Measurements from ENCODE around the gene JAK1.
A peak's percentile ranks its signal among the peaks of the same experiment; 100 is the strongest.
"Not testable (repeated sequence)": the region's sequence is repeated elsewhere in the genome, so short reads cannot be mapped to it uniquely, and the experiment has no call there.

Gene JAK1

GRCh38 chr1:64948216-64948615 is 18.1 kb downstream of the JAK1 start:
- no peak for DNase-seq

- DNase-seq: no peak
These were observed 19.4 kb downstream of the JAK1 start for GRCh38 chr1:64946916-64947315.

- DNase-seq: no peak
These were observed 21.4 kb downstream of the JAK1 start for GRCh38 chr1:64944913-64945312.

GRCh38 chr1:64942675-64943074 is 23.7 kb downstream of the JAK1 start:
- DNase-seq: no peak

GRCh38 chr1:64942118-64942517 is 24.2 kb downstream of the JAK1 start:
- DNase-seq: no peak

GRCh38 chr1:64941461-64942117 is 24.8 kb downstream of the JAK1 start:
- no peak for DNase-seq

GRCh38 chr1:64940025-64940424 is 26.3 kb downstream of the JAK1 start:
- no peak for DNase-seq

- DNase-seq: no peak
These were observed 27.4 kb downstream of the JAK1 start for GRCh38 chr1:64938991-64939390.

- DNase-seq: no peak
These were observed 29.4 kb downstream of the JAK1 start for GRCh38 chr1:64936956-64937355.

GRCh38 chr1:64935551-64936155 is 30.7 kb downstream of the JAK1 start:
- DNase-seq: no peak

GRCh38 chr1:64934878-64935275 is 31.5 kb downstream of the JAK1 start:
- DNase-seq: no peak

- DNase-seq: no peak
These were observed 32.1 kb downstream of the JAK1 start for GRCh38 chr1:64934115-64934877.

- DNase-seq: no peak
These were observed 32.9 kb downstream of the JAK1 start for GRCh38 chr1:64933296-64934070.

- DNase-seq: no peak
These were observed 33.4 kb downstream of the JAK1 start for GRCh38 chr1:64932962-64933295.

- not testable (repeated sequence) for DNase-seq
These were observed 35.7 kb downstream of the JAK1 start for GRCh38 chr1:64930640-64931039.

- DNase-seq: no peak
These were observed 37.1 kb downstream of the JAK1 start for GRCh38 chr1:64929221-64929620.

GRCh38 chr1:64928325-64928724 is 38.0 kb downstream of the JAK1 start:
- no peak for DNase-seq

- no peak for DNase-seq
These were observed 40.8 kb downstream of the JAK1 start for GRCh38 chr1:64925594-64925993.

GRCh38 chr1:64923294-64923718 is 43.0 kb downstream of the JAK1 start:
- peak; percentile 30 for DNase-seq

- peak; percentile 48 for DNase-seq
These were observed 44.0 kb downstream of the JAK1 start for GRCh38 chr1:64922336-64922735.

GRCh38 chr1:64921771-64922170 is 44.6 kb downstream of the JAK1 start:
- no peak for DNase-seq

GRCh38 chr1:64920941-64921589 is 45.3 kb downstream of the JAK1 start:
- DNase-seq: no peak

- DNase-seq: not testable (repeated sequence)
These were observed 47.2 kb downstream of the JAK1 start for GRCh38 chr1:64919120-64919519.
